Ovary (tissue), 9 donors: ENCODE data around the gene PALMD. TPM values are rescaled to one million over a fixed set of nuclear protein-coding genes. Genes with fewer than 3 reads are reported as not detected.
A peak's percentile ranks its signal among the peaks of the same experiment; 100 is the strongest.

Experiments
- DNase-seq, 5 donors: peaks; one replicate each; pipeline ENCODE4 v3.0.0-alpha.2; 2019 to 2020
- H3K27ac ChIP-seq, 2 donors: fragments of 200-600 bp; one replicate each; pipeline versions ENCODE4 v1.5.1 to v1.8.0; 2019 to 2022
- H3K27me3 ChIP-seq: fragments of 200-600 bp; one replicate; pipeline ENCODE4 v1.8.0; 2022
- H3K36me3 ChIP-seq: fragments of 200-600 bp; sonication (generic); one replicate; pipeline ENCODE4 v1.5.1; 2019
- H3K4me1 ChIP-seq: one replicate; pipeline ENCODE4 v1.8.1; 2013; ENCODE audit warnings: mild to moderate bottlenecking, moderate library complexity; ENCODE audit not compliant: insufficient read depth
- H3K4me3 ChIP-seq: fragments of 200-600 bp; sonication (generic); one replicate; pipeline ENCODE4 v1.5.1; 2017
- H3K9me3 ChIP-seq, 2 donors: fragments of 200-600 bp in 1 of 2; sonication (generic) in 1 of 2; one replicate each; pipeline versions ENCODE4 v1.5.1 to v1.8.1; 2013 to 2019; ENCODE audit warnings: mild to moderate bottlenecking in 1 of 2, moderate library complexity in 1 of 2
- EP300 ChIP-seq: sonication (generic); formaldehyde crosslinking; IDR thresholded peaks from one replicate; pipeline ENCODE4 v1.6.1; 2017; ENCODE audit warnings: antibody characterized with exemption
- POLR2A ChIP-seq: fragments of 450-650 bp; IDR thresholded peaks from one replicate; pipeline ENCODE4 v1.6.1; 2017; ENCODE audit warnings: antibody characterized with exemption, mild to moderate bottlenecking, moderate library complexity
- WGBS, 3 donors: extraction: QIAGEN DNeasy Blood & Tissue Kit in 1 of 3; methylation state at CpG; one replicate each; pipeline versions ENCODE4 v1.1.5 to v1.1.7; 2013 to 2017; 5-methylcytosine and 5-hydroxymethylcytosine counted together
- intact Hi-C, 4 donors: fragments of 100-400 bp; cut with DNase I; formaldehyde crosslinking; loops; one replicate each; pipeline versions ENCODE4 v1.11.0 to v1.15.1; 2022 to 2023
- polyA plus RNA-seq, 2 donors: library from polyadenylated mRNA; stranded (reverse); fragments of 200-250 nt in 1 of 2; fragments of 350-450 nt in 1 of 2; fragmentation: Illumina TruSeq in 1 of 2; extraction: RNeasy Lipid Tissue Mini Kit (QIAGEN cat#74804) in 1 of 2; gene quantifications; one replicate each; pipeline ENCODE4 v1.2.3, GENCODE V29; 2013 to 2014
- total RNA-seq, 7 donors: library from RNA; depleted of rRNA in 2 of 7; stranded (reverse); fragments of >200 nt in 2 of 7; fragmentation: NEBNext Ultra II Directional in 3 of 7; extraction: Animal tissue kit (Norgen Biotek cat#: 25700) in 3 of 7; gene quantifications; one replicate each; pipeline versions ENCODE4 v1.1.0 to v1.2.4, GENCODE V29; 2016 to 2023
- TF ChIP-seq, protein P1 (sequence below), 3 donors: fragments of 450-650 bp in 2 of 3; fragments of 200-600 bp in 1 of 3; IDR thresholded peaks; one replicate each; pipeline versions ENCODE4 v1.5.1 to v1.8.0; 2016 to 2022; ENCODE audit warnings: antibody characterized with exemption in 3 of 3, mild to moderate bottlenecking in 1 of 3
- donor health status: DM: no; HTN: no; CAD: no; lungs with moderate emphysema.
- donor health status: DM: no; HTN: no; CAD: no.
- donor health status: Bipolar disorder and iron deficiency.
- donor health status: DM: yes; HTN: yes; CAD: no.
- donor health status: DM: no; HTN: no; CAD: no.
- donor health status: DM: yes; HTN: yes; CAD: no.

Gene PALMD
- total and polyA plus RNA-seq, 9 donors = 18.0 to 43.7 (median 30.2) TPM

DNA sequence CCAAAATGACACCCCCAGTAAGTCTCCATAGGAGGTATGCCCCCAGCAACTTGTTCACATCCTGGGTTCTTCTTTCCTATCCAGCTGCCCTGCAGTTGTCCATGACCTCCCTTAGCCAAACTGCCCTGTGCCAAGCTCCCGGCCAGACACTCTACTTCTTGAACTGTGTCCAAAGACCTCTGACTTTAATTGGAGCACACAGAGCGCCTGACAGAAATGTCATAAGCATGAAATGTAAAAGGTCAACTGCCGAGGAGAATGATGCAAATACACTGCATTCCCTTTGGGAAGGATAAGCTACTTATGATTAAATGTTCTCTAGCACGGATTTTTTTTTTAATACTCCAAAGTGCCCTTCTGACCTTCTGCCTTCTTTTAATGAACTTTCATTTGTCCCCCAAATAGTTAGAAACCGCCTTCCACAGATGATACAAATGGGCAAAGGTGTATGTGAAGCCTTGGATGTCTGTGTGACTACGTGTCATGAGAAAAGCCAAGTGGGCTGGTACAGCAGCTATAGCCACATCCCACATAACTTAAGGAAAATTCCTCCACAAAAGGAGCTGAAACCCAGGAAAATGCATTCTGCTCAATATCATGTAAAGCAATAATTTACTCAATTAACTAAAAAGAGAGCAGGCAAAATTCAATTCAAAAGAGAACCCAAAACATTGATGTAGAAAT, 26.8 kb downstream of the PALMD start:
- WGBS, 3 donors = 47 to 57% (median 48%) methylated on average over 6 of the region's 6 CpGs

DNA sequence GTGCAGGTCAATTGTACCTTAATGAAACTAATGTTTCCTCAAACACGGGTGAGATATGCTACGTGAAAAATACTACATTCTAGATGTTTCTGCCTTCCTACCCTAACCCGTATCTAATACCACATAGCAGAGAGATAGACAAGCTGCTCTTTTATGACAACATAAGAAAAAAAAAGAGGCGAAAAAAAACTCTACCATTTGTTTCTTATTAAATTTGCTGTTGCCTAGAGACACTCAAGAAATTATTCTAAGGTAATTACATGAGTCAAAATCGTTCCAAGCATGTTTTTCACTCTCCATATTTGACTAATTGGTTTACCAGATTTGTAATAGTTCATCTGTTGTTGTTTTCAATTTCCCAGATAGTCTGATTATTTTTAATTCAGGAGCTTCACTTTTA, 27.4 kb downstream of the PALMD start:
- Histone ChIP-seq H3K9me3 (no peaks in the 10 kb centered on the region), H3K27me3 (no peaks in the 10 kb centered on the region), H3K4me3 (no peak overlapping the region), H3K36me3 (no peaks in the 10 kb centered on the region), H3K4me1 (peaks cover 6% of the 10 kb centered on the region), H3K27ac (no peak overlapping the region)
- DNase-seq = no peak
- 78 to 84% (median 79%) methylated on average over 4 to 5 of the region's 5 CpGs for WGBS, 3 donors
- TF ChIP-seq, protein P1, sequence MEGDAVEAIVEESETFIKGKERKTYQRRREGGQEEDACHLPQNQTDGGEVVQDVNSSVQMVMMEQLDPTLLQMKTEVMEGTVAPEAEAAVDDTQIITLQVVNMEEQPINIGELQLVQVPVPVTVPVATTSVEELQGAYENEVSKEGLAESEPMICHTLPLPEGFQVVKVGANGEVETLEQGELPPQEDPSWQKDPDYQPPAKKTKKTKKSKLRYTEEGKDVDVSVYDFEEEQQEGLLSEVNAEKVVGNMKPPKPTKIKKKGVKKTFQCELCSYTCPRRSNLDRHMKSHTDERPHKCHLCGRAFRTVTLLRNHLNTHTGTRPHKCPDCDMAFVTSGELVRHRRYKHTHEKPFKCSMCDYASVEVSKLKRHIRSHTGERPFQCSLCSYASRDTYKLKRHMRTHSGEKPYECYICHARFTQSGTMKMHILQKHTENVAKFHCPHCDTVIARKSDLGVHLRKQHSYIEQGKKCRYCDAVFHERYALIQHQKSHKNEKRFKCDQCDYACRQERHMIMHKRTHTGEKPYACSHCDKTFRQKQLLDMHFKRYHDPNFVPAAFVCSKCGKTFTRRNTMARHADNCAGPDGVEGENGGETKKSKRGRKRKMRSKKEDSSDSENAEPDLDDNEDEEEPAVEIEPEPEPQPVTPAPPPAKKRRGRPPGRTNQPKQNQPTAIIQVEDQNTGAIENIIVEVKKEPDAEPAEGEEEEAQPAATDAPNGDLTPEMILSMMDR (IDR thresholded peaks at IDR 0.05) = no peak
- no peak for TF ChIP-seq POLR2A
- intact Hi-C loops = no loop called here

More for the DNA sequence above, 26.8 kb downstream of the PALMD start:
- peaks cover 6% of the 10 kb centered on the region for H3K4me1 ChIP-seq
- intact Hi-C loops = no loop called here
- peak in 3 of 5 donors; percentile 36 to 52 (median 45) for DNase-seq
- H3K4me3 ChIP-seq = no peak overlapping the region
- no peaks in the 10 kb centered on the region for H3K27me3 ChIP-seq
- H3K9me3 ChIP-seq = no peaks in the 10 kb centered on the region
- H3K36me3 ChIP-seq = no peaks in the 10 kb centered on the region
- no peak overlapping the region for H3K27ac ChIP-seq
- no peak for TF ChIP-seq EP300
- TF ChIP-seq, protein P1 (IDR thresholded peaks at IDR 0.05) = no peak
- TF ChIP-seq POLR2A = no peak

- no peaks in the 10 kb centered on the region for H3K36me3 ChIP-seq
- TF ChIP-seq POLR2A (no peak), EP300 (no peak)
- TF ChIP-seq, protein P1 (IDR thresholded peaks at IDR 0.05) = no peak
- H3K27ac ChIP-seq = no peak overlapping the region
- 71 to 81% (median 79%) methylated on average over 6 of the region's 6 CpGs for WGBS, 3 donors
- no peak for DNase-seq
- H3K27me3 ChIP-seq = no peaks in the 10 kb centered on the region
- H3K4me3 ChIP-seq = no peak overlapping the region
- H3K4me1 ChIP-seq = peaks cover 6% of the 10 kb centered on the region
- H3K9me3 ChIP-seq = no peaks in the 10 kb centered on the region
- intact Hi-C loops = no loop called here
Observed at GRCh38 chr1:99674115-99675064, 28.5 kb downstream of the PALMD start.

DNA sequence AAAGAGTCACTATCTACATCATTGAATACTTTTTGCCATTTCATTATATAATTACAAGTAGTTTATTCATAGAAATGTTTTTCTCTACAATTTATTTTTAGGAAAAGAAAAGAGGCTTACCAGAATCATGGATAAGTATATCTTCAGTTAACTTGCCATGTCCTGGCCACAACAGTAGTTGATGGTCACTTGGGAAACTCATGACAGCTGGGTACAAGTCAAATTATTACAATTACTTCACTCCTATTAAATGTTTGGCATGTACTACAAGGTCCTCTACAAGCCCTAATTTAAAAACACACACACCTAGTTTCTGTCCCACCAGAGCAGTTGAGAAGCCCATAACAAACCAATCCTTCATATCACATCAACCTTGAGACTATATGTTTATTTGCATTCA, 29.4 kb downstream of the PALMD start:
- H3K4me1 ChIP-seq = peaks cover 6% of the 10 kb centered on the region
- DNase-seq = no peak
- H3K27me3 ChIP-seq = no peaks in the 10 kb centered on the region
- H3K4me3 ChIP-seq = no peak overlapping the region
- no peaks in the 10 kb centered on the region for H3K9me3 ChIP-seq
- TF ChIP-seq POLR2A = no peak
- TF ChIP-seq, protein P1 (IDR thresholded peaks at IDR 0.05) = no peak
- TF ChIP-seq EP300 = no peak
- intact Hi-C loops = no loop called here
- H3K27ac ChIP-seq = no peak overlapping the region
- no peaks in the 10 kb centered on the region for H3K36me3 ChIP-seq
